ENCODE results near the gene HNRNPA3. TPM values are rescaled to one million over a fixed set of nuclear protein-coding genes. Genes with fewer than 3 reads are reported as not detected.
"Not testable (repeated sequence)": the region's sequence is repeated elsewhere in the genome, so short reads cannot be mapped to it uniquely, and the experiment has no call there.

Gene HNRNPA3
- 50.7 and 83.7 TPM in 2 replicates for total RNA-seq

DNA sequence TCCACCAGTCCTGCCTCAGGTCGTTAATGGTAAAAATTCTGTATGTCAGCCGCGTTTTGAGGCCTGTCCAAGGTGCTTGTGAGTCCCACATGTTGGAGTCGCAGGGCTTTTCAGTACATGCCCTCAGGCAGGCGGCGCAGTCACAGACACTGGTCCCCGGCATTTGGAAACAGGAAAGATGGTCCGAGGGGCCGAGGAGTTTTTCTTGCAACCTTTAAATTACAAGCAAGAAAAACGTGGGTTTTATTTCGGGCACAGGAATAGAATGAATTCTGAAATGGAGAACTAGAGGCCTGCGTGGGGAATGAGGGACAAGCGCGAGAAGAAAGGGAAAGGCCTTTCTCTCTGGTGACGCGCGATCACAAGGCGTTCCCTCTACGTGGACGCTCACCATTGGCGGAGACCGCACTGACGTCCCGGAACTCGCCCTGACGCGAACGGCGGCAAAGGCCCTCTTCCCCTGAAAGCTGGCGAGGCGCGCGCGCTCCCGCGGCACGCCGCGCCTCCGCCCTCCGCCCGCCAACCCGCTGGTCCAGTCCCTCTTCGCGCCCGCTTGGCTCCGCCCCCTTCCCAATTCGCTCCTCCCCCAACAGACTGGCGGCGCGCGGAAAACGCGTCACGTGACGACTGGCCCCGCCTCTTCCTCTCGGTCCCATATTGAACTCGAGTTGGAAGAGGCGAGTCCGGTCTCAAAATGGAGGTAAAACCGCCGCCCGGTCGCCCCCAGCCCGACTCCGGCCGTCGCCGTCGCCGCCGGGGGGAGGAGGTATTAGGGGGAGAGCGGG, at the start of gene HNRNPA3:
TSS of gene HNRNPA3 (plus strand) at position 689 of the 785 bp plus-strand sequence. CDS start at position 695, 6 bp downstream.
- DNase-seq (ENCODE audit: low read depth, low spot score), result peak; percentile 97

DNA sequence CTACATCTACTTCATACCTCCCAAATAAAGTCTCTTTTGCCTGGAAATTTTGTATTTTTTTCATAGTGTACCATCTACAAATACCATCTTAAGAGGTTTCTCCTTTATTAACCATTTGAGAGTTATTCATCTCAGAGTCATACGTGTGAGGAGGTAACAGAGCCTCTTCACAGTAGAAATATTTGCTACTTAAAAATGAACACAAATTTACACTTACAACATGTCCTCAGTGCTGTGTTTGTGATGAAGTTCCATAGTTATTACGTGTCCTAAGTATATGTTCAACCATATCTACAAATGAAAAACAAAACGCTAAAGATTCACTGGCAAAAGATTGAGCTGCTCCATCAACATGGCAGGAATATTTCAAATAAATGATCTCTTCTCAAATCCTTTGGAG, 48.5 kb upstream of the HNRNPA3 start:
- DNase-seq (ENCODE audit: low read depth, low spot score), result no peak

DNA sequence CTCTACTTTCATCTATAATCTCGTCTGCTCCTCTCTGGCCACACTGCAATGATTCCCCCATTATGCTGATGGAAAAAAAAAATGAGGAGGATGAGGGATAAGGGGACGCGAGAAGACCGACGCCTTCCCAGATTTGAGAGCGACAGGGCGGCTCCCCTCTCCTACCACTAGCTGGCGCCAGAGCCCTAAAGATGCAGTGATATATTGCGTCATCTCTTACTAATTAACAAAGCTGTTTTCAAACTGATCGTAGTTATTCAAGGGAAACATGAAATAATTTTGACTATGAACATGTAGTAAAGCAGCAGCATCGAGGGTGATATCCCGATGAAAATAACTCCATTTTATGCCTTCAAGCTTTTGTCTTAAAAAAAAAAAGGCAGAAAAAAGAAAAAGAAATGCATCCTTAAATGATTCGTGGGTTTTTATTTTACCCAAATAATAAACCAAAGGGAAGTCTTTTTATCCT, 48.0 kb upstream of the HNRNPA3 start:
- peak; percentile 37 for DNase-seq (ENCODE audit: low read depth, low spot score)

DNA sequence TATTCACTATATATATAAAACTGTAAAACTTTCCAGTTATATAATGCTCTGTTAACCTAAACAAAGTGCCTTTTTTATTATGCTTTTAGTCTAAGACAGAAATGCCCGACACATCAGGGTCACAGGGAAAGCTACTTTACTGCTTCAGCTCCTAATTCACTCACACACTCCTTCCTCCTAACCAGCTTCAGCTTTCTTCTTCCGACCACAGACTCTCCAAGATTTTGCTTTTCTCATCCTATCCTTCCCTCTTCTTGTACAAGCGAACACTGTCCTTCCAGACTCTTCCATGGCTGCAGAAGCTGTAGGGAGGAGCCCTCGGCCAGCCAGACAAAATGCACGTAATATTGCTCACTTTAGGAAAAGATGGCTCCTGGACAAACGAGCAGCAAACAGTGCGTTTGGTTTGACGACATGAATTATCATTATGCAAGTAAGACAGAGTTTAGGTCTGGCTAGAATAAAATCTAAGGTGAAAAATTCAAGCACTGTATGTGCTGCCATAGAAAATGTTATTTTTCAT, 47.5 kb upstream of the HNRNPA3 start:
- no peak for DNase-seq (ENCODE audit: low read depth, low spot score)

GRCh38 chr2:177165721-177166711, 46.6 kb upstream of the HNRNPA3 start:
- no peak for DNase-seq (ENCODE audit: low read depth, low spot score)

DNA sequence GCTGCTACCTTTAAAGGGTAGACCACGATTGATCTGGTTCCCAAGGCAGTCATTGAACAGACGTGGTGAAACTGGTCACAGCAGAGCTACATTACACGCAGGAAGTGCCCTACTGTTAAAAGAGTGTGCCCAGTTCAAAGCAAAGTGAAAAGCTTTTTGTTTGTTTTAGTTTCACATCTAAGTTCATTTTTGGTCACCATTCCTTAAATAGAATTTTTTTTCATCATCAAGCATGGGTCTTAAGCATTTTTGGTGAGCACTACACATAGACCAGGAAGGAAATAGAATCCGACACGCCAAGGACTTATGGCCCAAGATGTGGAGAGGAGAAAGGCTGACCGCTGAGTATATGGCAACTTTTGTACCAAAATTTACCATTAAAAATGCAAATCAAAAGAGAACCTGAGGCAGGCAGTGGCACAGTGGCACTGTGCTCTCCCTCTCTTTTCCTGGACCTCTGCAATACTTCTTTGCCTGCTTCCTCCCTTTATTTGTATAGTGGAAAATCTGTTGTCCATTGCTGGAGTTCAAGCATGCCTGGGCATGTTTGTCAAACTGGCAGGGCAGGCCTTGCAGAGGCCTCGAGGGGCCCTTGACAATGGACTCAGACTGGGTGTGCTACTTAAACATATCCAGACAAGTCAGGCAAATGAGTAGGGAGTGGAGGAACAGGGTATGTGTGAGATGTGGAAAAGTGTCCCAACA, 42.6 kb upstream of the HNRNPA3 start:
- DNase-seq (ENCODE audit: low read depth, low spot score), result no peak

DNA sequence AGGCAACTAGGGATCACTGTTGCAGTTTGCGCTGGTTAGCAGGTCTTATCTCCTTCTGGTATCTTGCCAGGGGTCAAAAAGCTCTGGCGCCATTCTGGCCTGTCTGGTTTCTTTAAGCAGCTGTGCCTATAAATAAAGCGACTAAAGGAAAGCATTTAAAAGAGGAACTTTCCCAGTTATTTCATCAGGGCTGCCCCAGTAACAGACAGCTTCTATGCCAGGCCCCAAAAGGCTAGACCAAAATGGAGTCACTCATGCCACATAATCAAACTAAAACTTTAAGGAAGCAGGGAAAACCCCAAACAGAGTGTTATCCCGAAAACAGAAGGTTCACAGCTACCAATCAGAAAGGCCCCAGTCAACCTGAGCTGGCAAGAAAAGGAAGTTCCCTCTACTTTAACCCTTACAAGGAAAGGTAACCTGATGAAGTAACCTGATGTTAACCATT, 41.2 kb upstream of the HNRNPA3 start:
- DNase-seq (ENCODE audit: low read depth, low spot score), result no peak

DNA sequence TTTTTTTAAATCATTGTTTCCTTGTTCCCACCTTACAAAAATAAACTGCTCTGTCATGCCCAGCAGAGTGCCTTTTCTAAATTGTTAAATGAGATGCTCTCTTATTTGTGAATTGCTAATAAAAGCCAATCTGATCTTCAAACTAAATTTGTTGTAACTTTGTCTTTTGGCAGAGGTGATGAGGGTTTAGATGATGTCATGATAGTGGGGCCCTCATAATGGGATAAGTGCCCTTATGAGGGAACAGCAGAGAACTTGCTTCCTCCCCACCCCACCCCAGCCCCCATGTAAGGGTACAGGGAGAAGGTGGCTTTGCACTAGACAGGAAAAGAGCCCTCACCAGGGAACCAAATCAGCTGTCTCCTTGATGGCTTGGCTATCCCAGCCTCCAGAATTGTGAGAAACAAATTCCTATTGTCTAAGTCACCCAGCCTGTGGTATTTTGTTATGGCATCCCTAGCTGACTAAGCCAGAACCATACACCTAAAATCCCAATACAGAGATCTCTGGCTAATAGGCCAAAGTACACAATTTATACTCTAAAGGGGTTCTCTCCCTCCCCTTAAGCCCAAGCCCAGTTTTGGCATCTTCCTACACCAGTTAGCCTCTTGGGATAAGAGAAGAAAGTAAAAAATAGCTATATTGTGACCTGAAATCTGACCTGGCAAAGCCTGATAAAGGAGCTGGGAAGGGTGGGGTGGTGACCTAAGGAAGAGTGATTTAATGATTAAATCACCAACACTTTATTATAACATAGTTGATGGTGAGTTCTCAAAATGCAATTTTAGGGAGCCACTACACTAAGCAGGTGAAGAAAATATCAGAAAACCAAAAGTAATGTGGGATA, 40.3 kb upstream of the HNRNPA3 start:
- no peak for DNase-seq (ENCODE audit: low read depth, low spot score)

GRCh38 chr2:177174486-177174885, 38.1 kb upstream of the HNRNPA3 start:
- DNase-seq (ENCODE audit: low read depth, low spot score), result no peak

DNA sequence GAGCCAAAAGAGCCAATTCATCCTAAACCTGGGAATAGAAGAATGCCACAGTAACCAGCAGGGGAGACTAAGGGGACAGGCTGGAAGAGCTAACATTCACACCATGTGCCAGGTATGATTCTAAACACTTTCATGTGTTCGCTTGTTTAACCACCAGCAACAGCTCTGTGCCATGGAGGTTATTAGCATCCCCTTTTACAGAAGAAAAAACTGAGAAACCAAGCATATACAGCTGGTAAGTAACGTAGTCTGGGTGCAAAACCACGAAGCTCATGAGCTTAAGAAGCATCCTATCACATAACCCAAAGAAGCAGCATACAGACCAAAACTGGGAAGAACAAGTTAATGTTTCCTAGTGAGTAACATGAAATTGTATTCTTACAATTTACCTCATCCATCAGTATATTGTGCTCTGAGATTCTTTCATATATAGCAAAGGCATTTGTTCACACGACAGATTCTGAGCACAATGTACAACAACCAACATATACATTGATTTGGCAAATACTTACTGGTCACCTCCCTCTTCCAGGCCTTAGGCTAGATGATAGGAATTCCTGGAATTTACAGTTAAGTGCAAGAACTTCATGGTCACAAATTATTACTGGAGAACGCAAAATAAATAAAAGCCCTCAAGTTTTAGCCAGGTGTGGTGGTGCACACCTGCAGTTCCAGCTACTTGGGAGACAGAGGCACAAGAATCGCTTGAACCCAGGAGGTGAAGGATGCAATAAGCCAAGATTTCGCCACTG, 36.5 kb upstream of the HNRNPA3 start:
- no peak for DNase-seq (ENCODE audit: low read depth, low spot score)

GRCh38 chr2:177178797-177179196, 33.8 kb upstream of the HNRNPA3 start:
- no peak for DNase-seq (ENCODE audit: low read depth, low spot score)

- DNase-seq (ENCODE audit: low read depth, low spot score), result no peak
Measured at GRCh38 chr2:177179227-177179626, 33.4 kb upstream of the HNRNPA3 start.

DNA sequence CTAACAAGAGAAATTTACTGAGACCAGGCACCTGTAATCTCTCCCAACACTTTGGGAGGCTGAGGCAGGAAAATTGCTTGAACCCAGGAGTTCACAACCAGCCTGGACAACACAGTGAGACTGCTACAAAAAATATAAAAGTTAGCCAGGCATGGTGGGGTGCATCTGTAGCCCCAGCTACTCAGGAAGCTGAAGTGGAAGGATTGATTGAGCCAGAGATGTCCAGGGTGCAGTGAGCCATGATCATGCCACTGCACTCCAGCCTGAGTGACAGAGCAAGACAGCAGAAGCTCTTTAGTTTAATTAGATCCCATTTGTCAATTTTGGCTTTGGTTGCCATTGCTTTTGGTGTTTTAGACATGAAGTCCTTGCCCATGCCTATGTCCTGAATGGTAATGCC, 32.9 kb upstream of the HNRNPA3 start:
- DNase-seq (ENCODE audit: low read depth, low spot score), result not testable (repeated sequence)

DNA sequence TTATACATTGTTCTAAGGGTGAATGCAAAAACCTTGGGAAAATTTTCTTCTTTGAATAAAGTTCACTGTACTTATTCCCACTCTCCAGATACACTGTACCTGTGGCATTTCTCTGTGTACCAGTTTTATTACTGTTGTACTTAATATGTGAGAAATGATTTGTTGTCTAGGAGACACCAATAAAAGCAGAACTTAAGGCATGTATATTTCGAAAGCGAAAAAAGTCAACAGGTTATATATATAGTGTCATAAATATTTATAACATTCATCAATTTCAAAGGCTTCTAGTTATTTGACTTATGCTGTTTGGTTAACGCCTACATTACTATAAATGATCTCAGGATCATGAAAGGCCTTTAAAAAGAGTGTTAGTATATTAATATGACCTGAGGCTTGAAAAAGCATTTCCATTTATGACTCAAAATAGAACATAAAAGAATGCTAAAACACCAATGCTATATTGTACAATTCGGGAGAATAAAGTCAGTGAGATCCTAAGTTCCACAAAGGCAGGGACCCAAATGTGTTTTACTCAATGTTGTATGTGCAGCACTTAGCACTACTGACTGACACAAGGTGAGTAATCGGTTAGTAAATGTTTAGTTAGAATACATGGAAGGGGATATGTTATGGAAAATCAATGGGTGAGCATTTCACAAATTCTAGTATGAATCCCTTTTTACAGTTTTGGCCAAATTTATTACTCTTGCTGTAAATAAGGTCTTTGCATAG, 32.2 kb upstream of the HNRNPA3 start:
- DNase-seq (ENCODE audit: low read depth, low spot score), result no peak

DNA sequence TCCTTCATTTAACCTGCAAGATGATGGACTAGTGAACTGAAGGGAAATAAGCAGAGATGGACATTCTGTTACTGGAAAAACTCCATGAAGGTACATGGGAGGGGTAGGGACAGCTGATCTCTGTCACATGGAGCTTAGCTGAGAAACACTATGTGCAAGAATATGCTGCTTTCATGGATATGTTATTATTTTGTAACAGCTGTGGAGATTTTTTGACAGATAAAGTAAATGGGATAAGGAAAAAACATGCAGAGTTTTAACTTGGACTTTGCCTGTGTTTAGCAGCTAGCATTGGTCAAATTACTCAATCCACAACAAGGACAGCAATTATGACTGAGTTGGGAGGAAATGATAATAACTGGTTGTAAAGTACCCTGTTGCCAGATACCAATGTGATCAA, 28.7 kb upstream of the HNRNPA3 start:
- DNase-seq (ENCODE audit: low read depth, low spot score), result no peak

DNA sequence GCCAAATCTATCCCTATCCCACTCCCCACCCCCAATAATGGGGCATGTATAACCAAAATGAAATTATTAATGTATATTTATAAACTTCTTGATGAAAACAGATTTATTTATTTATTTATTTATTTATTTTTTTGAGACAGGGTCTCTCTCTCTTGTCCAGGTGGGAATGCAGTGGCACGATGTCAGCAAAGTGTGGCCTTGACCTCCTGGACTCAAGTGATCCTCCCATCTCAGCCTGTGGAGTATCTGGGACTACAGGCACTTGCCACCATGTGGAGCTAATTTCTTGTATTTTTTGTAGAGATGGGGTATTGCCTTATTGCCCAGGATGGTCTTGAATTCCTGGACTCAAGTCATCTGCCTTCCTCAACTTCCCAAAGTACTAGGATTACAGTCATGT, 28.0 kb upstream of the HNRNPA3 start:
- DNase-seq (ENCODE audit: low read depth, low spot score), result no peak

GRCh38 chr2:177186038-177186437, 26.6 kb upstream of the HNRNPA3 start:
- DNase-seq (ENCODE audit: low read depth, low spot score), result not testable (repeated sequence)

DNA sequence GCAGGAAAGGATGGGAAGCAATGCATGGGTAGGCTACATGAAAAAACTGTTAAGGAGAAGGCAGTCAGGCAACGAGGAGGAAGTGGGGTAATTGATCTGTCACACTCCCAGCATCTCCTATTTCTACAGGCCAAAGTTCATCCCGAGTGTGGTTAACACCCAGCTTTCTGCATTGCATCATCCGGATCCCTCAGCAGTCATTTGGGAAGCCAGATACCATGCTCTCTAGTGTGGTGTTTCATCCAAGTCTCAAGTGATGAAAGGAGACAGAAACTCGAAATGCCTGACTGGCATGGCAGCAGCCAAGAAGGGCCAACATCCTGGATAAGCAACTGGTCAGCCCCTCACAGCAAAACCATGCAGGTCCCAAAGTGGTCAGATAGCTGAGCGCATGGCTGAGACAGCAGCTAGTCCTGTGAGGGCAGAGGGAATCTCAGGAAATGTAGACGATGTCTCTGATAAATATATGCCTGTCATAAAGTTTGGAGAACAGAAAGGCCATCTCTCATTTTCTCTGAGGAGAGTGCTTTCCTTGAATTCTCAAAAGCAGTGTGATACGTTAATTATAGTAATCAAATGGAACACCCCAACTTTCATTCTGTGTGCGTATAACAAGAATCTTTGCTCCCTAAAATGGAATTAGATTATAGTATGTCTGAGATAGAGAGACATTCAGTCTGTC, 24.8 kb upstream of the HNRNPA3 start:
- DNase-seq (ENCODE audit: low read depth, low spot score), result no peak

Measured in pulmonary artery endothelial cell (primary cell).